Smooth muscle cell (in vitro differentiated cells): ENCODE data around the gene TSPAN9. TPM values are rescaled to one million over a fixed set of nuclear protein-coding genes. Genes with fewer than 3 reads are reported as not detected.

ENCODE experiments used
- DNase-seq: peaks from one replicate; lab custom pipeline; 2025; ENCODE audit not compliant: unreplicated experiment; lab: John Stamatoyannopoulos, UW
- H2AFZ ChIP-seq: fragments of 200-600 bp; sonication (generic); 2 replicates; pipeline ENCODE4 v1.6.0; 2016; ENCODE audit warnings: antibody characterized with exemption, low read depth, mild to moderate bottlenecking
- H3F3A ChIP-seq: fragments of 200-600 bp; sonication (generic); 2 replicates; pipeline ENCODE4 v1.6.0; 2017; ENCODE audit warnings: antibody characterized with exemption, low read depth
- H3K27ac ChIP-seq: fragments of 200-600 bp; sonication (generic); 2 replicates; pipeline ENCODE4 v1.5.1; 2016; ENCODE audit warnings: low read depth, mild to moderate bottlenecking
- H3K27me3 ChIP-seq: fragments of 200-600 bp; sonication (generic); 2 replicates; pipeline ENCODE4 v1.6.1; 2016; ENCODE audit warnings: low read depth, mild to moderate bottlenecking
- H3K36me3 ChIP-seq: fragments of 200-600 bp; sonication (generic); 2 replicates; pipeline ENCODE4 v1.5.1; 2016; ENCODE audit warnings: low read depth
- H3K4me1 ChIP-seq: fragments of 200-600 bp; sonication (generic); 2 replicates; pipeline ENCODE4 v1.5.1; 2016; ENCODE audit warnings: low read depth
- H3K4me2 ChIP-seq: fragments of 200-600 bp; sonication (generic); 2 replicates; pipeline ENCODE4 v1.6.0; 2016; ENCODE audit warnings: mild to moderate bottlenecking
- H3K4me3 ChIP-seq: fragments of 200-600 bp; sonication (generic); 2 replicates; pipeline ENCODE4 v1.5.1; 2016; ENCODE audit warnings: mild to moderate bottlenecking
- H3K79me2 ChIP-seq: fragments of 200-600 bp; sonication (generic); 2 replicates; pipeline ENCODE4 v1.6.0; 2016; ENCODE audit warnings: low read depth, mild to moderate bottlenecking
- H3K9ac ChIP-seq: fragments of 200-600 bp; sonication (generic); 2 replicates; pipeline ENCODE4 v1.6.0; 2016; ENCODE audit warnings: low read depth
- H3K9me3 ChIP-seq: fragments of 200-600 bp; sonication (generic); replicated peaks from 2 replicates; pipeline ENCODE4 v1.5.1; 2016; ENCODE audit warnings: low read depth
- H4K20me1 ChIP-seq: fragments of 200-600 bp; sonication (generic); 2 replicates; pipeline ENCODE4 v1.6.0; 2016; ENCODE audit warnings: low read depth
- WGBS: methylation state at CpG from one replicate; pipeline ENCODE4 v1.1.7; 2016; ENCODE audit warnings: low lambda C conversion rate; 5-methylcytosine and 5-hydroxymethylcytosine counted together
- polyA plus RNA-seq: library from polyadenylated mRNA; unstranded; fragments of >200 nt; fragmentation: Nextera tagmentation; extraction: Ambion mirVana; gene quantifications from 2 replicates; pipeline ENCODE4 v1.2.1, GENCODE V29; 2016
- total RNA-seq: library from RNA; depleted of rRNA; stranded (reverse); fragments of >200 nt; gene quantifications from 2 replicates; pipeline ENCODE4 v1.2.3, GENCODE V29; 2014
- TF ChIP-seq, protein P1 (sequence below): fragments of 200-600 bp; sonication (generic); IDR thresholded peaks from 2 replicates; pipeline ENCODE4 v1.5.1; 2017; ENCODE audit warnings: borderline replicate concordance, mild to moderate bottlenecking, antibody characterized with exemption; ENCODE audit not compliant: insufficient read depth, poor library complexity, severe bottlenecking

TSPAN9 gene
- total and polyA plus RNA-seq, 2 experiments from 2014 or later = 17.7 to 29.8 TPM

DNA sequence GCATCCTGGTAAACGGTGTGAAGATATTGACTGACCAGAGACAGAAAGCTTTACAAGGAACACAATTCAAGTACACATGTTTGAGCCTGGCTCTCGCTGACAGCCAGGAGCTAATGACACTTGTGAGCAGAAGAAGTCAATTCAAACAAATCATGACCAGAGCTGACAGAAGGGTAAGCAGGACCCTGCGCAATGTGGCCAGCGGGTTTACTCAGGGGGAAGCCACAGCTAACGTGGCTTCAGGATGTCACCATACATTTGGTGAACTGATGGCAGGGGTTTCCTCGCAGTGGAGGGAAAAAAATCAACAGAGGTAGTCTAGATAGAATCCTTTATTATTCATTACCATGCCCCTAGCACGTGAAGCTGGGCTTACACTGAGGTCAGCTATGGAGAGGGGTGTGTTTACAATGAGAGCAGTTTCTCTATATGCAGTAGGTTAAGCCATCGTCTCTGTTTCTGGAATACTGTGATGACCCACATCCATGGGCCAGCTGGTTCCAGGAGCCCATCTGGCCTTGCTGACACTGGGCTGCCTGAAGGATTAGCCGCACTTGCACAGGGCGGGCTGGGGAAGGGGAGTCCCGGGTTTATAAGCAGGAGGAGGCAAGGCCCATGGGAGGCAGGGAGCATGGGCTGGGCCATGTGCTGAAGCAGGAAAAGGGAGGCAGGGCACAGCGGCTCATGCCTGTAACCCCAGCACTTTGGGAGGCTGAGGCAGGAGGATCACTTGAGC lies 215.7 kb downstream of the TSPAN9 start:
- Histone ChIP-seq H3F3A (no peaks in the 10 kb centered on the region), H3K27me3 (no peaks in the 10 kb centered on the region), H3K79me2 (no peaks in the 10 kb centered on the region), H3K36me3 (no peaks in the 10 kb centered on the region), H3K9me3 (no peaks in the 10 kb centered on the region), H3K4me2 (no peak overlapping the region), H3K4me3 (no peak overlapping the region), H3K27ac (no peak overlapping the region), H2AFZ (no peak overlapping the region), H4K20me1 (no peaks in the 10 kb centered on the region), H3K4me1 (no peaks in the 10 kb centered on the region), H3K9ac (no peak overlapping the region)
- no peak for DNase-seq
- TF ChIP-seq, protein P1, sequence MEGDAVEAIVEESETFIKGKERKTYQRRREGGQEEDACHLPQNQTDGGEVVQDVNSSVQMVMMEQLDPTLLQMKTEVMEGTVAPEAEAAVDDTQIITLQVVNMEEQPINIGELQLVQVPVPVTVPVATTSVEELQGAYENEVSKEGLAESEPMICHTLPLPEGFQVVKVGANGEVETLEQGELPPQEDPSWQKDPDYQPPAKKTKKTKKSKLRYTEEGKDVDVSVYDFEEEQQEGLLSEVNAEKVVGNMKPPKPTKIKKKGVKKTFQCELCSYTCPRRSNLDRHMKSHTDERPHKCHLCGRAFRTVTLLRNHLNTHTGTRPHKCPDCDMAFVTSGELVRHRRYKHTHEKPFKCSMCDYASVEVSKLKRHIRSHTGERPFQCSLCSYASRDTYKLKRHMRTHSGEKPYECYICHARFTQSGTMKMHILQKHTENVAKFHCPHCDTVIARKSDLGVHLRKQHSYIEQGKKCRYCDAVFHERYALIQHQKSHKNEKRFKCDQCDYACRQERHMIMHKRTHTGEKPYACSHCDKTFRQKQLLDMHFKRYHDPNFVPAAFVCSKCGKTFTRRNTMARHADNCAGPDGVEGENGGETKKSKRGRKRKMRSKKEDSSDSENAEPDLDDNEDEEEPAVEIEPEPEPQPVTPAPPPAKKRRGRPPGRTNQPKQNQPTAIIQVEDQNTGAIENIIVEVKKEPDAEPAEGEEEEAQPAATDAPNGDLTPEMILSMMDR = no peak
- 86% methylated on average over 12 of the region's 12 CpGs for WGBS

DNA sequence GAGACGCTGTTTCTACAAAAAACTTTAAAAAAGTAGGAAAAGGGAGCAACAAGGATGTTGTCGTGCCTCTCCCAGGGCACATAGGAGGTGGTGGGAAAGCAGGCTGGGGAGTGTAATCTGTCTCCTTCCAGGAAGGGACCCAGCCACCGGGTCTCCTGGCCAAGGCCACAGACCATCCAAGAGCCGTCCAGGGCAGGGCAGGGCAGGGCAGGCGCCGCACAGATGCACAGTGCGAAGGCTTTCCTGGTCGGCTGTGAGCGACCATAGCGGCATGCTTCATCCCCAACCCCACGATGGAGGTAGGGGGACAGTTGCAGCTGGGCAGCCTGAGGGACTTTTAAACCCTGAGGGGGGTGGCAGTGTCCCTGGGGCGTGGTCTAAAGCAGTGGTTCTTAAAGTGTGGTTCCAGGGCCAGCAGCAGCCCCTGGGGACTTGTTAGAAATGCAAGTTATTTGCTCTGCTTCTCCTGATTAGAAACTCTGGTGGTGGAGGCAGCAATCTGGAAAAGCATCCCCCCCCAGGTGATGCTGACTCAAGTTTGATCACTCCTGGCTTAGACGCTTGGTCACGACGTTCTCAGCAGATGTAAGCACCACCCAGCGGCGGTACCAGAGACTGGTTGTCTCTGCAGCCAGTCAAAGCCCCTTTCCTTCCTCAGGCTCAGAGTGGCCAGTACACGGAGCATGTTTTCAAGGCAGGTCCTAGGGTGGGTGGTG lies 216.4 kb downstream of the TSPAN9 start:
- H3K9me3 ChIP-seq = no peaks in the 10 kb centered on the region
- TF ChIP-seq, protein P1 = no peak
- H3F3A ChIP-seq = no peaks in the 10 kb centered on the region
- H3K4me3 ChIP-seq = no peak overlapping the region
- no peak overlapping the region for H2AFZ ChIP-seq
- H3K27ac ChIP-seq = no peak overlapping the region
- H3K4me1 ChIP-seq = no peaks in the 10 kb centered on the region
- DNase-seq = no peak
- no peaks in the 10 kb centered on the region for H3K79me2 ChIP-seq
- no peak overlapping the region for H3K9ac ChIP-seq
- H3K27me3 ChIP-seq = no peaks in the 10 kb centered on the region
- H3K36me3 ChIP-seq = no peaks in the 10 kb centered on the region
- 85% methylated on average over 18 of the region's 18 CpGs for WGBS
- no peak overlapping the region for H3K4me2 ChIP-seq
- H4K20me1 ChIP-seq = no peaks in the 10 kb centered on the region

DNA sequence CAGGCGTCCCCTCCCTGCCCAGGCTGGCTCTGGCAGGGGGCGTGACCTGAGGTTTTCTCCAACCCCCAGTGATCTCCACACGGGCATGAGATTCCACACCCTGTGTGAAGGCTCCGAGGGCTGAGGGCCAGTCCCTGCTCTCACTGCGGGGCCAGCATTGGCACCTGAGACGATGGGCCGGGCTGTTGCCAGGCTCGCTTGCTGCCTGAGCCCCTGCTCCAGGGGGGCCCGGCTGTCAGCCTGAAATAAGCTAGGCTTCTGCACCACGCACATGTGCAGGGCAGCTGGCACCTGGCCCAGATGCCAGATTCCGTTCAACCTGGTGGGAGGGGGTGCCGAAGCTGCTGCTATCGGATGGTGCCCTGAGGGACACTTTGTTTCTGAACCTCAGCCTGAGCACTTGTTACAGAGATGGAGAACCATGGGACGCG lies 217.3 kb downstream of the TSPAN9 start:
- Histone ChIP-seq H3K36me3 (no peaks in the 10 kb centered on the region), H3K27me3 (no peaks in the 10 kb centered on the region), H3K27ac (no peak overlapping the region), H3K4me1 (no peaks in the 10 kb centered on the region), H3K79me2 (no peaks in the 10 kb centered on the region), H3K4me2 (no peak overlapping the region), H3F3A (no peaks in the 10 kb centered on the region), H2AFZ (no peak overlapping the region), H3K9ac (no peak overlapping the region), H4K20me1 (no peaks in the 10 kb centered on the region), H3K9me3 (no peaks in the 10 kb centered on the region), H3K4me3 (no peak overlapping the region)
- TF ChIP-seq, protein P1 = no peak
- 84% methylated on average over 15 of the region's 15 CpGs for WGBS
- DNase-seq = no peak
